Lower leg skin (tissue), 4 donors: ENCODE data around the gene DDX3Y. TPM values are rescaled to one million over a fixed set of nuclear protein-coding genes. Genes with fewer than 3 reads are reported as not detected.

Experiments used
- DNase-seq, 2 donors: peaks; one replicate each; pipeline ENCODE4 v3.0.0-alpha.2; 2019; ENCODE audit warnings: low spot score in 2 of 2
- H3K4me3 ChIP-seq: fragments of 200-600 bp; sonication (generic); 2 replicates; pipeline ENCODE4 v1.5.1; 2017; ENCODE audit warnings: mild to moderate bottlenecking, low read depth; ENCODE audit not compliant: poor library complexity, severe bottlenecking
- CTCF ChIP-seq, 3 donors: fragments of 450-650 bp; IDR thresholded peaks; one replicate each; pipeline ENCODE4 v1.5.1; 2016; ENCODE audit warnings: antibody characterized with exemption in 3 of 3, mild to moderate bottlenecking in 3 of 3, moderate library complexity in 2 of 3
- POLR2A ChIP-seq, 2 donors: fragments of 450-650 bp; IDR thresholded peaks; one replicate each; pipeline ENCODE4 v1.6.1; 2016 to 2017; ENCODE audit warnings: antibody characterized with exemption in 2 of 2, mild to moderate bottlenecking in 1 of 2, moderate library complexity in 1 of 2
- WGBS, 2 donors: methylation state at CpG; one replicate each; pipeline ENCODE4 v1.1.5; 2018; 5-methylcytosine and 5-hydroxymethylcytosine counted together
- intact Hi-C: fragments of 100-400 bp; cut with DNase I; formaldehyde crosslinking; loops from one replicate; pipeline ENCODE4 v1.15.0; 2023; ENCODE audit warnings: low total_unique reads
- total RNA-seq, 4 donors: library from RNA; depleted of rRNA; stranded (reverse); fragments of >200 nt; gene quantifications; one replicate each; pipeline ENCODE4 v1.1.0, GENCODE V29; 2016

Gene DDX3Y
- total RNA-seq, 4 donors from 2014 or later: 0.08 to 46.3 (median 16.3) TPM

GRCh38 chrY:12905517-12905872 lies 827 bp downstream of the DDX3Y start:
- WGBS, 2 donors: 2% methylated on average over 8 of the region's 19 CpGs; no CpG with 5 or more reads in 1 of the 2 donors
- TF ChIP-seq CTCF (IDR thresholded peaks at IDR 0.05): no peak
- no peak for TF ChIP-seq POLR2A (IDR thresholded peaks at IDR 0.05)
- peak in 1 of 2 donors; percentile 64 for DNase-seq
- peak overlapping the region; percentile 45 for H3K4me3 ChIP-seq
- intact Hi-C loops: no loop called here

GRCh38 chrY:12905895-12906294 lies 1.2 kb downstream of the DDX3Y start:
- no peak for TF ChIP-seq POLR2A (IDR thresholded peaks at IDR 0.05)
- no peak for TF ChIP-seq CTCF (IDR thresholded peaks at IDR 0.05)
- intact Hi-C loops: no loop called here
- no peak for DNase-seq
- WGBS, 2 donors: 0% methylated on average over 15 of the region's 15 CpGs; no CpG with 5 or more reads in 1 of the 2 donors
- H3K4me3 ChIP-seq: peak overlapping the region; percentile 45

- 96% methylated on average over 4 of the region's 4 CpGs; no CpG with 5 or more reads in 1 of the 2 donors for WGBS, 2 donors
- H3K4me3 ChIP-seq: no peak overlapping the region
- TF ChIP-seq POLR2A (IDR thresholded peaks at IDR 0.05) (no peak), CTCF (IDR thresholded peaks at IDR 0.05) (no peak)
- intact Hi-C loops: no loop called here
- DNase-seq: no peak
Observed at GRCh38 chrY:12913541-12913940, 8.9 kb downstream of the DDX3Y start.

- intact Hi-C loops: no loop called here
- DNase-seq: no peak
- 29% methylated on average over 3 of the region's 3 CpGs; no CpG with 5 or more reads in 1 of the 2 donors for WGBS, 2 donors
- no peak overlapping the region for H3K4me3 ChIP-seq
- TF ChIP-seq POLR2A (IDR thresholded peaks at IDR 0.05): no peak
- no peak for TF ChIP-seq CTCF (IDR thresholded peaks at IDR 0.05)
Observed at GRCh38 chrY:12928043-12928442, 23.4 kb downstream of the DDX3Y start.

GRCh38 chrY:12941725-12942687 lies 37.3 kb downstream of the DDX3Y start:
- intact Hi-C loops: no loop called here
- TF ChIP-seq POLR2A (IDR thresholded peaks at IDR 0.05) (no peak), CTCF (IDR thresholded peaks at IDR 0.05) (no peak)
- H3K4me3 ChIP-seq: no peak overlapping the region
- DNase-seq: no peak
- WGBS, 2 donors: 70% methylated on average over 5 of the region's 5 CpGs; no CpG with 5 or more reads in 1 of the 2 donors

Other genes with a start within 250 kb of the DDX3Y start
- gene USP9Y, start 203.6 kb upstream of the DDX3Y start, total RNA-seq: 10 to 100 TPM in 2 of 4 donors, under 1 TPM in 2; 0.04 to 17.2 (median 5.4) TPM